Endothelial cell of umbilical vein (primary cell): Measurements from ENCODE around the gene DBP. TPM values are rescaled to one million over a fixed set of nuclear protein-coding genes. Genes with fewer than 3 reads are reported as not detected.

Experiments
- BruUV-seq: library from RNA; stranded (reverse); fragments of 400-500 nt; replicated peaks from 2 replicates; lab custom pipeline; 2021; lab: Mats Ljungman, UMichigan
- CTCF ChIA-PET: fragments of 300-600, 350-600 bp; sonication (Branson Sonifier 250); formaldehyde crosslinking; loops from one replicate; lab custom pipeline; 2021; ENCODE audit warnings: antibody characterized with exemption, inconsistent platforms; lab: Charles Lee
- POLR2A ChIA-PET: fragments of 300-600, 350-600 bp; sonication (Branson Sonifier 250); formaldehyde crosslinking; loops from one replicate; lab custom pipeline; 2021; ENCODE audit warnings: antibody characterized with exemption, inconsistent platforms; lab: Charles Lee
- DNase-seq: peaks from one replicate; pipeline ENCODE4 v3.0.0-alpha.2; 2011; ENCODE audit warnings: low read depth, low spot score
- FAIRE-seq: peaks from 2 replicates; lab custom pipeline; 2011; peaks lifted over from hg19 to GRCh38; lab: Jason Lieb, UNC
- H2AFZ ChIP-seq: 2 replicates; pipeline ENCODE4 v1.6.0; 2012; ENCODE audit warnings: low read depth, low read length, control low read depth, inconsistent platforms
- H3K27ac ChIP-seq: 2 replicates; pipeline ENCODE4 v1.5.1; 2011; ENCODE audit warnings: low read depth, mild to moderate bottlenecking, control low read depth, low read length, moderate library complexity; ENCODE audit not compliant: insufficient read depth
- H3K27me3 ChIP-seq, 2 experiments: 2 replicates each; pipeline versions ENCODE4 v1.6.0 to v1.6.1; 2011; ENCODE audit warnings: low read length in 2 of 2, mixed read lengths in 1 of 2; ENCODE audit not compliant: control insufficient read depth in 2 of 2, insufficient read depth in 2 of 2
- H3K36me3 ChIP-seq, 2 experiments: 2 replicates in 1 of 2; 3 replicates in 1 of 2; pipeline ENCODE4 v1.5.1; 2011; ENCODE audit warnings: low read length in 2 of 2, mild to moderate bottlenecking in 1 of 2, moderate library complexity in 1 of 2; ENCODE audit not compliant: control insufficient read depth in 2 of 2, insufficient read depth in 2 of 2; ENCODE audit errors: extremely low read depth in 1 of 2
- H3K4me1 ChIP-seq: 3 replicates; pipeline ENCODE4 v1.5.1; 2011; ENCODE audit warnings: mild to moderate bottlenecking, low read length; ENCODE audit not compliant: control insufficient read depth, insufficient read depth; ENCODE audit errors: extremely low read depth
- H3K4me2 ChIP-seq: 2 replicates; pipeline ENCODE4 v1.6.1; 2011; ENCODE audit warnings: low read length, control low read depth, mixed read lengths; ENCODE audit not compliant: insufficient read depth
- H3K4me3 ChIP-seq, 3 experiments: fragments of 200-600 bp in 1 of 3; sonication (generic), shearing (Covaris generic) in 1 of 3; replicated peaks in 1 of 3; 2 replicates each; pipeline ENCODE4 v1.5.1; 2011 to 2016; ENCODE audit warnings: control low read depth in 3 of 3, low read length in 3 of 3, mild to moderate bottlenecking in 2 of 3, inconsistent platforms in 1 of 3, low read depth in 1 of 3, moderate library complexity in 1 of 3; ENCODE audit not compliant: insufficient read depth in 1 of 3
- H3K79me2 ChIP-seq: 2 replicates; pipeline ENCODE4 v1.6.0; 2012; ENCODE audit warnings: low read length, inconsistent platforms; ENCODE audit not compliant: control insufficient read depth, insufficient read depth
- H3K9ac ChIP-seq: replicated peaks from 2 replicates; pipeline ENCODE3; 2011; ENCODE audit warnings: low read length, control low read depth; ENCODE audit not compliant: insufficient read depth; ENCODE audit errors: extremely low read depth
- H3K9me1 ChIP-seq: replicated peaks from 3 replicates; pipeline ENCODE4 v1.6.0; 2011; ENCODE audit warnings: mild to moderate bottlenecking, low read length; ENCODE audit not compliant: control insufficient read depth, insufficient read depth; ENCODE audit errors: extremely low read depth
- H3K9me3 ChIP-seq: replicated peaks from 2 replicates; pipeline ENCODE4 v1.5.1; 2012; ENCODE audit warnings: low read length, inconsistent platforms; ENCODE audit not compliant: control insufficient read depth, insufficient read depth
- H4K20me1 ChIP-seq: replicated peaks from 2 replicates; pipeline ENCODE3; 2011; ENCODE audit warnings: mild to moderate bottlenecking, low read length; ENCODE audit not compliant: control insufficient read depth, insufficient read depth; ENCODE audit errors: extremely low read depth
- EZH2 ChIP-seq: IDR thresholded peaks from 2 replicates; pipeline ENCODE4 v1.6.1; 2012; ENCODE audit warnings: borderline replicate concordance, low read depth, mild to moderate bottlenecking, moderate library complexity, low read length, inconsistent platforms; ENCODE audit not compliant: severe bottlenecking
- FOS ChIP-seq: IDR thresholded peaks from 2 replicates; pipeline ENCODE4 v1.6.1; 2011; ENCODE audit warnings: mild to moderate bottlenecking, low read length, moderate library complexity, borderline replicate concordance; ENCODE audit not compliant: insufficient read depth
- GATA2 ChIP-seq: IDR thresholded peaks from 2 replicates; pipeline ENCODE4 v1.7.0; 2011; ENCODE audit warnings: low read depth, mild to moderate bottlenecking, moderate library complexity, mixed read lengths, low read length; ENCODE audit not compliant: insufficient read length, insufficient read depth
- JUN ChIP-seq: IDR thresholded peaks from 2 replicates; pipeline ENCODE4 v1.6.1; 2011; ENCODE audit warnings: borderline replicate concordance, low read depth; ENCODE audit not compliant: insufficient read length, insufficient read depth
- MAX ChIP-seq: IDR thresholded peaks from 2 replicates; pipeline ENCODE4 v1.6.1; 2011; ENCODE audit not compliant: insufficient read depth, insufficient read length
- MYC ChIP-seq: IDR thresholded peaks from one replicate; pipeline ENCODE4 v1.6.1; 2011; ENCODE audit warnings: mild to moderate bottlenecking, low read depth, low read length
- POLR2A ChIP-seq: IDR thresholded peaks from 2 replicates; pipeline ENCODE4 v1.6.1; 2012; ENCODE audit warnings: low read depth, mild to moderate bottlenecking, control low read depth, low read length
- POLR2AphosphoS5 ChIP-seq: IDR thresholded peaks from 2 replicates; pipeline ENCODE4 v1.6.1; 2012; ENCODE audit warnings: low read depth, mild to moderate bottlenecking, control low read depth, low read length, moderate library complexity; ENCODE audit not compliant: insufficient read depth
- dilution Hi-C: fragments of 300-500 bp; cut with MboI; formaldehyde crosslinking; loops from one replicate; pipeline ENCODE4 v1.15.0; 2019; ENCODE audit warnings: low sequenced_read_pairs; ENCODE audit not compliant: extremely low pct_ligation_motif_present
- intact Hi-C: fragments of 100-400 bp; cut with micrococcal nuclease; formaldehyde crosslinking; loops from one replicate; pipeline ENCODE4 v1.10.0; 2022
- polyA plus RNA-seq, 4 experiments: library from polyadenylated mRNA; depleted of rRNA in 3 of 4; stranded (reverse) in 3 of 4; unstranded in 1 of 4; fragments of >200 nt; gene quantifications; 2 replicates each; pipeline versions ENCODE4 v1.2.1 to v1.2.3, GENCODE V29; 2011 to 2012; ENCODE audit warnings: missing spikeins in 1 of 4
- total RNA-seq: library from RNA; stranded (reverse); gene quantifications from 2 replicates; pipeline ENCODE4 v1.2.3, GENCODE V29; 2021
- TF ChIP-seq, protein P1 (sequence below), 2 donors: IDR thresholded peaks; 1 replicate in 1 of 2; 2 replicates in 1 of 2; pipeline ENCODE4 v1.5.1; 2011; ENCODE audit warnings: low read length in 2 of 2, mild to moderate bottlenecking in 2 of 2, moderate library complexity in 2 of 2, control low read depth in 1 of 2, inconsistent platforms in 1 of 2, low read depth in 1 of 2; ENCODE audit not compliant: insufficient read depth in 1 of 2; ENCODE audit errors: extremely low read depth in 1 of 2

DBP gene
- total and polyA plus RNA-seq, 2 donors (not counting 3 experiments of a cell fraction or from before 2014, with no cell fraction given), result 1.5 to 1.8 TPM

DNA sequence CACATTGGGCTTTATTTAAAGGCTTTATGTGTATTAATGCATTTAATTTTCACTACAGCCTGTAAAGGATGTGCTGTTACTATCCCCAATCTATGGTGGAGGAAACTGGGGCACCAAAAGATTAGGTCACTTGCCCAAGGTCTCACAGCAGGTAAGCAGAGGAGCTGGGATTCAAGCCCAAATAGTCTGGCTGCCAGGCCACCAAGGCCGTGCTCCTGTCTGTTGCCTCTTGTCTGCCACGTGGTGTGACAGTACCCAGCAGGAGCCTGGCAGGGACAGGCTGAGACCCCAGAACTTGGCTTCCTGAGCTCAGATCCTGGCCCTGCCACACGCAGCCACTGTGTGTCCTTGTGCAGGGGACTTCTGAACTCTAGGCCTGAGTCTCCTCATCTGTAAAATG is 31.2 kb upstream of the DBP start:
- POLR2A ChIA-PET, result no interaction called here
- no peak for TF ChIP-seq GATA2
- TF ChIP-seq POLR2A, result no peak
- TF ChIP-seq, protein P1, sequence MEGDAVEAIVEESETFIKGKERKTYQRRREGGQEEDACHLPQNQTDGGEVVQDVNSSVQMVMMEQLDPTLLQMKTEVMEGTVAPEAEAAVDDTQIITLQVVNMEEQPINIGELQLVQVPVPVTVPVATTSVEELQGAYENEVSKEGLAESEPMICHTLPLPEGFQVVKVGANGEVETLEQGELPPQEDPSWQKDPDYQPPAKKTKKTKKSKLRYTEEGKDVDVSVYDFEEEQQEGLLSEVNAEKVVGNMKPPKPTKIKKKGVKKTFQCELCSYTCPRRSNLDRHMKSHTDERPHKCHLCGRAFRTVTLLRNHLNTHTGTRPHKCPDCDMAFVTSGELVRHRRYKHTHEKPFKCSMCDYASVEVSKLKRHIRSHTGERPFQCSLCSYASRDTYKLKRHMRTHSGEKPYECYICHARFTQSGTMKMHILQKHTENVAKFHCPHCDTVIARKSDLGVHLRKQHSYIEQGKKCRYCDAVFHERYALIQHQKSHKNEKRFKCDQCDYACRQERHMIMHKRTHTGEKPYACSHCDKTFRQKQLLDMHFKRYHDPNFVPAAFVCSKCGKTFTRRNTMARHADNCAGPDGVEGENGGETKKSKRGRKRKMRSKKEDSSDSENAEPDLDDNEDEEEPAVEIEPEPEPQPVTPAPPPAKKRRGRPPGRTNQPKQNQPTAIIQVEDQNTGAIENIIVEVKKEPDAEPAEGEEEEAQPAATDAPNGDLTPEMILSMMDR (IDR thresholded peaks at IDR 0.05; ENCODE audit: extremely low read depth in 1 of 2, insufficient read depth in 1 of 2, low read depth in 1 of 2, low read length in 2 of 2), result no peak
- no peak for TF ChIP-seq POLR2AphosphoS5
- TF ChIP-seq JUN, result no peak
- no peak for TF ChIP-seq MYC
- no peak for TF ChIP-seq MAX
- no peak for TF ChIP-seq EZH2
- TF ChIP-seq FOS, result no peak
- Histone ChIP-seq H3K9ac (no peak overlapping the region), H3K4me2 (no peak overlapping the region), H3K4me1 (no peaks in the 10 kb centered on the region), H3K79me2 (no peaks in the 10 kb centered on the region), H3K36me3 (no peaks in the 10 kb centered on the region), H3K4me3 (no peak overlapping the region), H3K27me3 (no peaks in the 10 kb centered on the region), H2AFZ (no peak overlapping the region), H3K27ac (no peak overlapping the region), H4K20me1 (no peaks in the 10 kb centered on the region), H3K9me1 (no peaks in the 10 kb centered on the region), H3K9me3 (no peaks in the 10 kb centered on the region)
- CTCF ChIA-PET, result no interaction called here
- BruUV-seq, result no TSS peak
- FAIRE-seq (no peak), DNase-seq (no peak)
- intact Hi-C loops (no loop called here), dilution Hi-C loops (no loop called here)
